ENCODE measurements around the gene GANAB. TPM values are rescaled to one million over a fixed set of nuclear protein-coding genes. Genes with fewer than 3 reads are reported as not detected.
"Not testable (repeated sequence)": the region's sequence is repeated elsewhere in the genome, so short reads cannot be mapped to it uniquely, and the experiment has no call there.

The GANAB gene
- total RNA-seq, 4 donors from 2014 or later = 77.7 to 129 (median 111) TPM

DNA sequence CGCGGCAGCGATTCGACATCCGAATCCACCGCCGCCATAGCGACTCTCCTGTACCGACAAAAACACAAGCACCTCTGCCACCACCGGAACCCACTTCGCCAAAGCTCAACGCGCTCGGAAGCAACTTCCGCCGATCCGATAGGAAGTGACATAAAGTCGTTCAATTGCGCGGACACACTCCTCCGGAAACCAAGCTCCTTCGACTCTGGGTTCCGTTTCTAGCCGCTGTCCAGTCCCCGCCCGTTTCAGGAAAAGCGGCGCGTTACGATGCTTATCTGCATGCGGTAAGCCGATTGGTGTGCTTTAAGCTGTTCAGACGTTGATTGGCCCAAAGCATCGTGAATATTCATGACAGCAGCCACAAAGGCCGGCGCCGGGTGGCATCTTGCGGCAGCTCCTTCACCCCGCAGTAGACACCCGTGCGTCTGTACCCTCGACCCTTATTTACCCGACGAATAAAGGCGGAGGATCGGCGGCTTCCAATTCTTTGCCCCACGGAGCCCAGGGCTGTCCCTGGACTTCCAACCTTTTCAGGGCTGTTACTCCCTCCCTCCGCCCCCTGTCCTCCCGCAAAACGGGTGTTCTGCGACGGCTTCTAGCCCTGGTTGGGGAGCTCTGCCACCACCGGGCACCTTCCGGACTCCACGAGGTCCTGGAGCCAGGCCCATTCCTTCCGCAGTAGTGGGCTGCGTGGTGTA, 54.8 kb downstream of the GANAB start, which contains the start of gene TUT1:
Gene TUT1 (minus strand): TSS at position 76 of the 698 bp plus-strand sequence. CDS start 38 bp downstream, at position 38.
- peak; percentile 99 for DNase-seq (ENCODE audit: extremely low spot score)
- H3K4me3 ChIP-seq = peak within 1 kb of the TSS; percentile 72 to 93 (median 76)
- WGBS = under 1% methylated on average over 48 of the region's 58 CpGs
- H3K27me3 ChIP-seq = no peaks in the 10 kb centered on the region
- peak within 1 kb of the TSS; percentile 92 to 97 (median 94) for H3K27ac ChIP-seq (replicated peaks in 1 of 4)
- TF ChIP-seq POLR2AphosphoS5 (IDR thresholded peaks at IDR 0.05) (peak; percentile 98 to 99), POLR2A (IDR thresholded peaks at IDR 0.05; ENCODE audit: low read depth) (peak; percentile 65), EP300 (IDR thresholded peaks at IDR 0.05) (no peak)
- TF ChIP-seq, protein P1, sequence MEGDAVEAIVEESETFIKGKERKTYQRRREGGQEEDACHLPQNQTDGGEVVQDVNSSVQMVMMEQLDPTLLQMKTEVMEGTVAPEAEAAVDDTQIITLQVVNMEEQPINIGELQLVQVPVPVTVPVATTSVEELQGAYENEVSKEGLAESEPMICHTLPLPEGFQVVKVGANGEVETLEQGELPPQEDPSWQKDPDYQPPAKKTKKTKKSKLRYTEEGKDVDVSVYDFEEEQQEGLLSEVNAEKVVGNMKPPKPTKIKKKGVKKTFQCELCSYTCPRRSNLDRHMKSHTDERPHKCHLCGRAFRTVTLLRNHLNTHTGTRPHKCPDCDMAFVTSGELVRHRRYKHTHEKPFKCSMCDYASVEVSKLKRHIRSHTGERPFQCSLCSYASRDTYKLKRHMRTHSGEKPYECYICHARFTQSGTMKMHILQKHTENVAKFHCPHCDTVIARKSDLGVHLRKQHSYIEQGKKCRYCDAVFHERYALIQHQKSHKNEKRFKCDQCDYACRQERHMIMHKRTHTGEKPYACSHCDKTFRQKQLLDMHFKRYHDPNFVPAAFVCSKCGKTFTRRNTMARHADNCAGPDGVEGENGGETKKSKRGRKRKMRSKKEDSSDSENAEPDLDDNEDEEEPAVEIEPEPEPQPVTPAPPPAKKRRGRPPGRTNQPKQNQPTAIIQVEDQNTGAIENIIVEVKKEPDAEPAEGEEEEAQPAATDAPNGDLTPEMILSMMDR (IDR thresholded peaks at IDR 0.05) = peak in 1 of 3 experiments; percentile 4
- intact Hi-C loops (cut with DNase I) = loop anchor here (10.0 kb wide), 1 partner anchor 263 kb away; no protein-coding TSS in a partner anchor
- no peaks in the 10 kb centered on the region for H3K9me3 ChIP-seq
- peaks cover 29 to 58% (median 51%) of the 10 kb centered on the region in 4 donors for H3K36me3 ChIP-seq
- H3K4me1 ChIP-seq = peaks cover 33 to 42% (median 40%) of the 10 kb centered on the region in 4 donors

DNA sequence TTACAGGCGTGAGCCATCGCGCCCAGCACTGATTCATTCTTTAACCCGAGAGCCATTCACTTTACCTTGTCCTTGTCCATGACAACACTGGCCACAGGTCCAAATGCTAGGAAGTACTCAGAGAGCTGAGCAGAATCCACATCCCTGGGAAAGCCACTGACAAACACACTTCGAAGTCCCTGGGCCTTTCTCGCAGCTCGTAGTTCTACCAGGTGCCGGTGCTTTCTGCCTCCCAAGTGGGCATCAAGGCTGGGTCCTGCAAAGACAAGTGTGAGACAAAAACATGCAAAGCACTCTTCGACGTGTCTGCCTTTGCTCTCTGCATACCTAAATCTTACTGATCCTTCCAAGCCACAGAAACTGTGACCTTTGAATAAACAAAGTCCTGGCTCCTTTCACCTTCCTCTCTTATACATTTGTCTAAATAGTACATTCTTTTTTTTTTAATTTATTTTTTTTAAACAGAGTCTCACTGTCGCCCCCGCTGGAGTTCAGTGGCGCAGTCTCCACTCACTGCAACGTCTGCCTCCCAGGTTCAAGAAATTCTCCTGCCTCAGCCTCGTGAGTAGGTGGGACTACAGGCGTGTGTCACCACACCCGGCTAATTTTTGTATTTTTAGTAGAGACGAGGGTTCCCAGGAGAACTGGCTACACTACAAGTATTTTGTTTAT, 57.3 kb downstream of the GANAB start:
- Histone ChIP-seq H3K27ac (replicated peaks in 1 of 4) (no peak overlapping the region), H3K27me3 (no peaks in the 10 kb centered on the region), H3K4me3 (no peak overlapping the region), H3K9me3 (no peaks in the 10 kb centered on the region), H3K36me3 (peaks cover 20 to 55% (median 44%) of the 10 kb centered on the region in 4 donors), H3K4me1 (peaks cover 33 to 41% (median 39%) of the 10 kb centered on the region in 4 donors)
- WGBS = 60% methylated on average over 18 of the region's 18 CpGs
- TF ChIP-seq POLR2A (IDR thresholded peaks at IDR 0.05; ENCODE audit: low read depth) (no peak), POLR2AphosphoS5 (IDR thresholded peaks at IDR 0.05) (no peak), EP300 (IDR thresholded peaks at IDR 0.05) (no peak)
- TF ChIP-seq, protein P1 (IDR thresholded peaks at IDR 0.05) = no peak
- DNase-seq (ENCODE audit: extremely low spot score) = no peak
- intact Hi-C loops (cut with DNase I) = no loop called here

DNA sequence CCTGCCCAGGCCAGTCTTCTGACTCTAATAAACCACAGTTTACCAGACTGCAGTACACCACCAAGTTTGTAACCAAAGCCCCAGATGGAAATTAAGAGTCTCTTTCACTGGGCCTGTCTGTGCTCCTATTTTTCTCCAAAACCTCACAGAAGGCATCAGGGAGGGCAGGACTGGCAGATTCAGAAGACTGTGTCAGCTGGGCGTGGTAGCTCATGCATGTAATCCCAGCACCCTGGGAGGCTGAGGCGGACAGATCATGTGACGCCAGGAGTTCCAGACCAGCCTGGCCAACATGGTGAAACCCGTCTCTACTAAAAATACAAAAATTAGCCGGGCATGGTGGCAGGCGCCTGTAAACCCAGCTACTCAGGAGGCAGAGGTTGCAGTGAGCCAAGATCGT, 61.1 kb downstream of the GANAB start:
- H3K4me1 ChIP-seq = peaks cover 6 to 12% (median 11%) of the 10 kb centered on the region in 4 donors
- H3K27ac ChIP-seq (replicated peaks in 1 of 4); DNase-seq (ENCODE audit: extremely low spot score); H3K9me3 ChIP-seq; H3K4me3 ChIP-seq; intact Hi-C loops (cut with DNase I); H3K27me3 ChIP-seq: not testable (repeated sequence)
- H3K36me3 ChIP-seq = peaks cover 15 to 77% (median 54%) of the 10 kb centered on the region in 4 donors
- 98% methylated on average over 7 of the region's 7 CpGs for WGBS

DNA sequence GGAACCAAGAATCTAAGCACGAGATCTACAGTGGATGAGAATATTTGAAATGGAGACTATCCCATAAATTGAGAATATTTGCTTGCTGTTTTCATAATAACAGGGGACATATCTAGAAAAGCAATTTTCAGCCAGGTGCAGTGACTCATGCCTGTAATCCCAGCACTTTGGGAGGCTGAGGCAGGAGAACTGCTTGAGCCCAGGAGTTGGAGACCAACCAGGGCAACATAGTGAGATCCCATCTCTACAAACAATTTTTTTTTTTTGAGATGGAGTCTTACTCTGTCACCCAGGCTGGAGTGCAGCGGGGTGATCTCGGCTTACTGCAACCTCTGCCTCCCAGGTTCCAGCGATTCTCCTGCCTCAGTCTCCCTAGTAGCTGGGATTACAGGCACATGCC, 64.7 kb downstream of the GANAB start:
- H3K9me3 ChIP-seq; DNase-seq (ENCODE audit: extremely low spot score); H3K4me3 ChIP-seq; H3K4me1 ChIP-seq; intact Hi-C loops (cut with DNase I); H3K27ac ChIP-seq (replicated peaks in 1 of 4); H3K27me3 ChIP-seq: not testable (repeated sequence)
- H3K36me3 ChIP-seq = peaks cover 25 to 90% (median 64%) of the 10 kb centered on the region in 4 donors
- WGBS = 98% methylated on average over 4 of the region's 4 CpGs

DNA sequence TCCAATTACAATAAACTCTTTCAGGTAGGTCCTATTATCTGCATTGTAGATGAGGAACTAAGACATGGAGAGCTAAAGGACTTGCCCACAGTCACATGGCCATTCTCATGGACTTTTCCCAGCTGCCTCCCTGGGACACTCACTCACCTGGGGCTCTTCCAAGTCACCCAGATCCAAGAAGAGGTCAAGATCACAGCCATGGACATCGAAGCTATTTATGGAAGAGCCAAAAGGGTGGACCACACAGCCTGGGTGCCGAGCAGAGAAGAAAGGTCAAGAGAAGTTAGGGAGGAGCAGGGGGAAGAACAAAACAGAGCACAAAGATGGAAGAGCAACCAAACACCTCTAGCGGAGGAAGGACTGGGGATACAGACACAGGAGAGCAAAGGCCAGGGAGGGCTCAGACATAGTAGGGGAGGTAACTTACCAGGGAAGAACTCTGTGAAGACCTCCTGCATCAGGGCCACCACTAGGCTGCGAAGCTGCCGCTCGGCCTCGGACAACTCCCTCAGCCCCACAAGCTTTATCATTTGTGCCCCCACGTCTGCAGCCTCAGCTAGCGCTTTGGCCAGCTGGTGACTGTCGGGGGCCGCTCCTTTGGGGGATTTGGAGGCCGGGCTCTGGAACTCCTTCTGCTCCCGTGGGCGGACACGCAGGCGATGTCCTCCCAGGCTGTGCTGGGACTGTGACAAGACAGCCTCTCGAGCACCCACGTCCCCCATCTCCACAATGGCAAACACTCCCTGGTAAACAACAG, 65.3 kb downstream of the GANAB start:
- TF ChIP-seq, protein P1 (IDR thresholded peaks at IDR 0.05) = no peak
- WGBS = 86% methylated on average over 9 of the region's 18 CpGs

More for the DNA sequence above, 65.3 kb downstream of the GANAB start:
- Histone ChIP-seq H3K27ac (replicated peaks in 1 of 4) (no peak overlapping the region), H3K27me3 (no peaks in the 10 kb centered on the region), H3K36me3 (peaks cover 27 to 91% (median 64%) of the 10 kb centered on the region in 4 donors), H3K4me3 (no peak overlapping the region), H3K9me3 (no peaks in the 10 kb centered on the region), H3K4me1 (peaks cover 4 to 9% (median 7%) of the 10 kb centered on the region in 4 donors)
- DNase-seq (ENCODE audit: extremely low spot score) = no peak
- intact Hi-C loops (cut with DNase I) = no loop called here
